Lower leg skin (tissue), 4 donors: ENCODE data around the gene PRR14. TPM values are rescaled to one million over a fixed set of nuclear protein-coding genes. Genes with fewer than 3 reads are reported as not detected.

Experiments used
- DNase-seq, 2 donors: peaks; one replicate each; pipeline ENCODE4 v3.0.0-alpha.2; 2019; ENCODE audit warnings: low spot score in 2 of 2
- H3K4me3 ChIP-seq: fragments of 200-600 bp; sonication (generic); 2 replicates; pipeline ENCODE4 v1.5.1; 2017; ENCODE audit warnings: mild to moderate bottlenecking, low read depth; ENCODE audit not compliant: poor library complexity, severe bottlenecking
- CTCF ChIP-seq, 3 donors: fragments of 450-650 bp; IDR thresholded peaks; one replicate each; pipeline ENCODE4 v1.5.1; 2016; ENCODE audit warnings: antibody characterized with exemption in 3 of 3, mild to moderate bottlenecking in 3 of 3, moderate library complexity in 2 of 3
- POLR2A ChIP-seq, 2 donors: fragments of 450-650 bp; IDR thresholded peaks; one replicate each; pipeline ENCODE4 v1.6.1; 2016 to 2017; ENCODE audit warnings: antibody characterized with exemption in 2 of 2, mild to moderate bottlenecking in 1 of 2, moderate library complexity in 1 of 2
- WGBS, 2 donors: methylation state at CpG; one replicate each; pipeline ENCODE4 v1.1.5; 2018; 5-methylcytosine and 5-hydroxymethylcytosine counted together
- intact Hi-C: fragments of 100-400 bp; cut with DNase I; formaldehyde crosslinking; loops from one replicate; pipeline ENCODE4 v1.15.0; 2023; ENCODE audit warnings: low total_unique reads
- total RNA-seq, 4 donors: library from RNA; depleted of rRNA; stranded (reverse); fragments of >200 nt; gene quantifications; one replicate each; pipeline ENCODE4 v1.1.0, GENCODE V29; 2016

PRR14 gene
- total RNA-seq, 4 donors from 2014 or later: 23.8 to 67.5 (median 37.1) TPM

- 6 to 8% methylated on average over 1 of the region's 1 CpG for WGBS, 2 donors
- no peak overlapping the region for H3K4me3 ChIP-seq
- intact Hi-C loops: loop anchor here (10.0 kb wide), 1 partner anchor 73 kb away; no protein-coding TSS in a partner anchor
- TF ChIP-seq POLR2A (IDR thresholded peaks at IDR 0.05) (no peak), CTCF (IDR thresholded peaks at IDR 0.05) (no peak)
- no peak for DNase-seq
Measured at GRCh38 chr16:30637944-30638343, 12.8 kb upstream of the PRR14 start.

- no peak overlapping the region for H3K4me3 ChIP-seq
- intact Hi-C loops: no loop called here
- TF ChIP-seq CTCF (IDR thresholded peaks at IDR 0.05) (no peak), POLR2A (IDR thresholded peaks at IDR 0.05) (no peak)
- WGBS, 2 donors: 85 to 87% methylated on average over 3 of the region's 3 CpGs
- no peak for DNase-seq
Measured at GRCh38 chr16:30641378-30641982, 9.3 kb upstream of the PRR14 start.

- 73 to 75% methylated on average over 4 of the region's 4 CpGs for WGBS, 2 donors
- intact Hi-C loops: no loop called here
Measured at GRCh38 chr16:30644334-30644830, 6.4 kb upstream of the PRR14 start.

GRCh38 chr16:30645727-30646126 lies 5.0 kb upstream of the PRR14 start:
- H3K4me3 ChIP-seq: no peak overlapping the region
- 71 to 75% methylated on average over 6 of the region's 6 CpGs for WGBS, 2 donors
- no peak for TF ChIP-seq CTCF (IDR thresholded peaks at IDR 0.05)
- TF ChIP-seq POLR2A (IDR thresholded peaks at IDR 0.05): no peak
- intact Hi-C loops: no loop called here
- no peak for DNase-seq

More at GRCh38 chr16:30644334-30644830, 6.4 kb upstream of the PRR14 start:
- H3K4me3 ChIP-seq: no peak overlapping the region
- no peak for DNase-seq
- no peak for TF ChIP-seq CTCF (IDR thresholded peaks at IDR 0.05)
- no peak for TF ChIP-seq POLR2A (IDR thresholded peaks at IDR 0.05)

- 69 to 100% methylated on average over 1 of the region's 1 CpG for WGBS, 2 donors
- intact Hi-C loops: no loop called here
- no peak for DNase-seq
- no peak overlapping the region for H3K4me3 ChIP-seq
- no peak for TF ChIP-seq POLR2A (IDR thresholded peaks at IDR 0.05)
- TF ChIP-seq CTCF (IDR thresholded peaks at IDR 0.05): no peak
Measured at GRCh38 chr16:30647274-30647571, 3.5 kb upstream of the PRR14 start.
